Uterus (tissue), 2 donors: ENCODE results near the gene SCT.

Experiments
- POLR2A ChIP-seq, 2 donors: fragments of 450-650 bp; IDR thresholded peaks; one replicate each; pipeline ENCODE4 v1.6.1; 2016; ENCODE audit warnings: antibody characterized with exemption in 2 of 2, mild to moderate bottlenecking in 1 of 2, moderate library complexity in 1 of 2
- TF ChIP-seq, protein P1 (sequence below), 4 experiments: fragments of 200-600 bp in 2 of 4; fragments of 450-650 bp in 2 of 4; sonication (generic) in 2 of 4; IDR thresholded peaks; one replicate each; pipeline ENCODE4 v1.5.1; 2016 to 2019; ENCODE audit warnings: antibody characterized with exemption in 4 of 4, mild to moderate bottlenecking in 2 of 4, moderate library complexity in 1 of 4

DNA sequence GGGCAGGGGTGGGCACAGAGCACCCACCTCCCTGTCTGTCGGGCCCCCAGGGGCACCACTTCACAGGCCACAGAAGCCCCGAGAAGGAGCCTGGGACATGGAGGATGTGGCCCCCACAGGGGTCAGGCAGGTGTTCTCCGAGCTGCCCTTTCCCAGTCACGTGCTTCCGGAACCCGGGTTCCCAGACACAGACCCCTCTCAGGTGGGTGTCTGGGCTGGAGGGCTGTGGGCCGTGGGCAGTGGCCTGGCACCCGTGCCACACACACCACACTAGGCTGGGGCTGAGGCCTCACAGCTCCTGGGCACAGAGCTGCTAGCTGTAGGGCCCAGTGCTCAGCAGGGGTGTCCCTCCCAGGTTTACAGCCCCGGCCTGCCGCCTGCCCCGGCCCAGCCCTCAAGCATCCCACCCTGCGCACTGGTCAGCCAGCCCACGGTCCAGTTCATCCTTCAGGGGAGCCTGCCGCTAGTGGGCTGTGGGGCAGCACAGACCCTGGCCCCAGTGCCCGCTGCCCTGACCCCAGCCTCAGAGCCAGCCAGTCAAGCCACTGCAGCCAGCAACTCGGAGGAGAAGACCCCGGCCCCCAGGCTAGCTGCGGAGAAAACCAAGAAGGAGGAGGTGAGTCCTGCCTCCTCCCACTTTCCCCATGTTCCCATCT lies 16.7 kb downstream of the SCT start:
- TF ChIP-seq, protein P1, sequence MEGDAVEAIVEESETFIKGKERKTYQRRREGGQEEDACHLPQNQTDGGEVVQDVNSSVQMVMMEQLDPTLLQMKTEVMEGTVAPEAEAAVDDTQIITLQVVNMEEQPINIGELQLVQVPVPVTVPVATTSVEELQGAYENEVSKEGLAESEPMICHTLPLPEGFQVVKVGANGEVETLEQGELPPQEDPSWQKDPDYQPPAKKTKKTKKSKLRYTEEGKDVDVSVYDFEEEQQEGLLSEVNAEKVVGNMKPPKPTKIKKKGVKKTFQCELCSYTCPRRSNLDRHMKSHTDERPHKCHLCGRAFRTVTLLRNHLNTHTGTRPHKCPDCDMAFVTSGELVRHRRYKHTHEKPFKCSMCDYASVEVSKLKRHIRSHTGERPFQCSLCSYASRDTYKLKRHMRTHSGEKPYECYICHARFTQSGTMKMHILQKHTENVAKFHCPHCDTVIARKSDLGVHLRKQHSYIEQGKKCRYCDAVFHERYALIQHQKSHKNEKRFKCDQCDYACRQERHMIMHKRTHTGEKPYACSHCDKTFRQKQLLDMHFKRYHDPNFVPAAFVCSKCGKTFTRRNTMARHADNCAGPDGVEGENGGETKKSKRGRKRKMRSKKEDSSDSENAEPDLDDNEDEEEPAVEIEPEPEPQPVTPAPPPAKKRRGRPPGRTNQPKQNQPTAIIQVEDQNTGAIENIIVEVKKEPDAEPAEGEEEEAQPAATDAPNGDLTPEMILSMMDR (IDR thresholded peaks at IDR 0.05) = no peak
- no peak for TF ChIP-seq POLR2A (IDR thresholded peaks at IDR 0.05)
